HG02763 (cell line): Measurements from ENCODE around the gene TRIM59.
A peak's percentile ranks its signal among the peaks of the same experiment; 100 is the strongest.

Experiments
- ATAC-seq: cut with Tn5 transposase; IDR thresholded peaks from one replicate; pipeline ENCODE4 v1.9.1; 2021; ENCODE audit warnings: mild to moderate bottlenecking, moderate library complexity; ENCODE audit not compliant: unreplicated experiment

Gene TRIM59

DNA sequence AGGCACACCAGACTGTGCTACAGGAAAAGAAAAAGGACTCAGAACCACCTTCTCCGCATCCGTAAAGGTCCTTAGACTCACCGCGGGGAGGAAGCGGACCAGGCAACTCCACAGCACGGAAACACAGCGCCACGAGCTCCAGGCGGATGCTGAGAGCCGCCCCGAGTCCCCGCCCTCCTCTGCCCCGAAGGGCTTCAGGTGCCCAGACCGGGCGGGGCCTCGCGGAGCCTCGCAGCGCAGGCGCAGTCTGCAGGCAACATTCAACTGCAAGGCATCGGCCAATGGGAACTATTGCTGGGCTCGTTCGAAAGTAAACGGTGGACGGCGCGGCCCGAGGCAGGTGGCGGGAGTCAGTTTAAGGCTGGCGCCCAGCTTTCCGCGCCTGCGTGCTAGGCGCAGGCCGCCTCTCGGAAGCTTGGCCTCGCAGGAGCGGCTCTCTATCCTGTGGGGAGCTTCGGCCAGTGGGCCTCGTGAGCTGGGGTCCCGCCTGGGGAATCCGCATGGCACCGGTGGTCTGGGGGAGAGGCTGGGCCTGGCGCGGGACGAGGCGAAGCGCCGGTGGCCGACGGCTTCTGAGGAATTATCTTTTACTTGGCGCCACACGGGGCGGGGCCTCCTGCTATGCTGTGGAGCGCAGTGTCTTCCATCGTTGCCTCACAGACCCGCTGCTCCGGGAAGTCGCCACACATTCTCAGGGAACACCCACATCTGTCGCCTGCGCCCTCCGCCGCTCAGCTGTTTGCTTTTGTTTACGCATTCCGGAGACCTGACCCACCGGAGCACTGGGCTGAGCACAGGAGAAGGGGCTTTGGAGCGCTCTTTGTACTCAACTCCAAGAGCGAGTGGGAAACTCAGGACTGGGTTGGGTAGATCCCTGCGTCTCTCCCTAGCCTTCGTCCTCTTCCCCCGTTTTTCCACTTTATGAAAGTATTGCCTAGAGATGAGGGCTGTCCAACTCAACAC is at the start of gene TRIM59:
Gene TRIM59 (minus strand): TSS at position 151 of the 963 bp plus-strand sequence. CDS start 10,603 bp downstream, outside the sequence.
- ATAC-seq, result peak; percentile 95

- ATAC-seq, result no peak
Observed at GRCh38 chr3:160498202-160498601, 48.6 kb upstream of the TRIM59 start.

GRCh38 chr3:160490166-160490565 is 40.6 kb upstream of the TRIM59 start:
- no peak for ATAC-seq

DNA sequence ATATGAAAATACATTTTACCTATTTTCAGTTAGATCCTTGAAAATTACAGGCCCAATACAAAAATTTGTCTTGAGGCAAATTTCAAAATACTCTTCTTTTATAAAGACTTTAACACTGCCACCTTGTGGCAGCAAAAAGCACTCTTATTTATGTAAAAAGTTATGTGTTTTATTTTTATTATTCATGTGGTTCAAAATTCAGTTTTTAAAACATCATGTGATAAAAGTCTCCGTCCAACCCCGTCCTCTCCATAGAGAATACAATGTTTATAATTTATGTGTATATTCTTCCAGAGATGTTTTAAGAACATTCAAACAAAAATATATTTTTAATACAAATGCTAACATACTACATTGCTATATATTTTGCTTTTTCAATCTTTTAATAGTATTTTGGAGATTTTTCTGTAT is 36.9 kb upstream of the TRIM59 start:
- ATAC-seq, result no peak

- ATAC-seq, result no peak
Observed at GRCh38 chr3:160482796-160483195, 33.2 kb upstream of the TRIM59 start.

- no peak for ATAC-seq
Observed at GRCh38 chr3:160481856-160482255, 32.3 kb upstream of the TRIM59 start.

- no peak for ATAC-seq
Observed at GRCh38 chr3:160480931-160481330, 31.3 kb upstream of the TRIM59 start.

- ATAC-seq, result no peak
Observed at GRCh38 chr3:160479376-160479775, 29.8 kb upstream of the TRIM59 start.

GRCh38 chr3:160478338-160478737 is 28.8 kb upstream of the TRIM59 start:
- ATAC-seq, result no peak

DNA sequence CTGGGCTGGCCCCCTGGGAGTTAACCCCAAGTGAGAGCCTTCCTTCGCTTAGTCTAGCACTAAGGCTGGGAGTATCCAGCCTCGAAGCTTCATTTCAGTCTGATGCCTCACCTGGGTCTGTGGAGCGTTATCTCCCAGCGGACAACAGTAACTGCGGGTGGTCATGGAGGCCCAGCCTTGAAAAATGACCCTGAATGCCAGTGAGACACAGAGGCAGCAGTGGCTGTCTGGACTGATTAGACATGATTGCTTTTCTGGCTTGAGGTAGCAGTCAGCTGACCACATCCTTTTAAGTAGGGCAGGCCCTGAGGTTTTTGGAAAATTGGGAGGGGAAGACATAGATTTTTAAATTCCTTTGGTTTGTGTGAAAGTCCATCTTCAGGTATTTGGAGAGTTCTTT is 28.2 kb upstream of the TRIM59 start:
- ATAC-seq, result no peak

GRCh38 chr3:160475884-160476283 is 26.3 kb upstream of the TRIM59 start:
- no peak for ATAC-seq

DNA sequence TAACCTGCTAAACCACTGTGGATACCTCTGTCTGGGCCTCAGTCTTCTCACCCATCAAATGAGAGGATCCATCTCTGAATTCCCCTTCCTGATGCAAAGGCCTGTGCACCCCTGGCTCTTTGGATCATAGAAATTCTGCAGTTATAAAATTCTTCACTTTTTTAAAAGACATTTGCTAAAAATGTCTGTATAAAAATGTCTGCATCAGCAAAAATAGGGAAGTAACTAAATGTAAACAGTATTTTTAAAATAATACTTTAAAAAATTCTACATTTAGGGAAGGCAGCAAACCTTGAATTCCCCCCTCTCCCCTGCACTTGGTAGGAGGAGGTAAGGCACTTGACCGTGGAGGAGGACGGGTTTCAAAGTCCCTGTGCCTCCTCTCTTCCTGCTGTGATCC is 25.6 kb upstream of the TRIM59 start:
- no peak for ATAC-seq

- no peak for ATAC-seq
Observed at GRCh38 chr3:160474416-160474838, 24.8 kb upstream of the TRIM59 start.

DNA sequence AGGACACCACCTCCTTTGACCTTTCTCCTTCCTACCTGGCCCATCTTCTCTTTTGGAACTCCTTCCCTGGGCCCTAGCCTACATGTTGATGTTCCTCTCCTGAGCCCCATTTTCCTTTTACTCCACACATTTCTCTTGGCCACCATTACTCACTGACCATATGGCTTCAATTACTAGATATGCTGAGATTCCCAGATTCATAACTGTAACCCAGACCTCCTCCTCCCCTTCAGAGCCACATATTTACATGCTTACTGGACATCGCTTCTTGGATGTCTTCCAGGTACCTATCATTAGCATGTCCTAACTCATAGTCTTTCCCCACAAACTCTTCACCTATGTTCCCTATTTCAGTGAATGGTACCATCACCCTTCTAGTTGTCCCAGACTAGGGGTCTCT is 24.4 kb upstream of the TRIM59 start:
- no peak for ATAC-seq

DNA sequence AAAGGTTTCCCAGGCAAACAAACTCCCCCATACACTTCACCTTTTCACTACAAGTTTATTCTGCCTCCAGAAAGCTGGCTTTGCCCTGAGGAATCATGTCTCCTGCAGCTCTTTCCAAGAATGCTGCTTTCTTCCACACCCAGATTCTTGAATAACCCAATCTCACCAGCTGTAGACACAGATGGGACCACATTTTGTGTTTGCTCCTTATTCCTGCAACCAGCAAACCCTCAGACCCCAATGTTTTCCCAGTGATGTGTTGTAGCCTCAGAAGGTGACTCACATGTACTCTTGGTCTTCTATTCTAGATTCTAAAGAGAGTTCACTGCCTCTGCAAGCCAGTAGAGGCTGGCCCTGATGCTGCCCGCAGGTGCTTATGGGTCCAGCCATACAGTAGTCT is 23.6 kb upstream of the TRIM59 start:
- ATAC-seq, result no peak

DNA sequence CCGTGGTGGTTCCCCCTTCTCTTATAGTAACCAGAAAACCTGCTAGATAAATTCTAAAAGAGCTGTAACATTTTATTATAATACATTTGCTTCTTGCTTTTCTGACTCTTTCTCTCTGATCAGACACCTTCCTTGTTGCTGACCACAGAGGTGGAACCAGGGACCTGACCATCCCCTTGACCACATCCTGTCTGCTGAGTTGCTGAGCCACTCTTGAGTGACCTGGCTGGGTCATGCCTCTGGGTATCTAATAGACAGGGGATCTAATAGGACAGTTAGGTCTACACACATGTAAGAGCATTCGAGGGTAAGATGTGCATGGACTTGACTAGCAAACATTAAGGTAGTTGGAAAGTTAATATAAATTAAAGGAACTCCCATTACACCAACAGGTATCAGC is 22.8 kb upstream of the TRIM59 start:
- no peak for ATAC-seq

- ATAC-seq, result no peak
Observed at GRCh38 chr3:160471892-160472291, 22.3 kb upstream of the TRIM59 start.

DNA sequence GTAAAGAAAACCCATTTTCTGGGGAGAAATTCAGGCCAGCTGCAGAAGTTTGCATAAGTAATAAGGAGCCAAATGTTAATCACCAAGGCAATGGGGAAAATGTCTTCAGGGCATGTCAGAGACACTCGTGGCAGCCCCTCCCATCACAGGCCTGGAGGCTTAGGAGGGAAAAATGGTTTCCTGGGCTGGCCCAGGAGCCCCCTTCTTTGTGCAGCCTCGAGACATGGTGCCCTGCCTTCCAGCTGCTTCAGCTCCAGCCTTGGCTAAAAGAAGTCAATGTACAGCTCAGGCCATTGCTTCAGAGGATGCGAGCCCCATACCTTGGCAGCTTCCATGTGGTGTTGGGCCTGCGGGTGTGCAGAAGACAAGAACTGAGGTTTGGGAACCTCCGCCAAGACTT is 20.6 kb upstream of the TRIM59 start:
- ATAC-seq, result no peak

DNA sequence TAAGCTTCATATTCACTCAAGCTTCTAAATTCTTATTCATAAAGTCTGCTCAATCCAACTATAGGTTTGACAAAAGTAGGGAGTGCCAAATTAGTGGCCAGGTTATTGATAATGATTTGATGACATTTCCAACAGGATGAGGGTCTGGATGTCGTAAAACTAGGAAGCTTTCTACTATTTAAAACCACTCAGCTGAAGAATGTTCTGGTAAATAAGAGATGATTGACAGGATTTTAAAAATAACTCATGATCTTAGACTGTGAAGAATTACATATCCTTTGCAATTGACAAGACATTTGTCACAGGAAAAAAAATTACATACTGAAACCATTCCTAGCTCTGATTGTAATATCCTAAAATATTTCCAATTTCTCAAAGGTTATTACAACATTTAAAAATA is 15.4 kb upstream of the TRIM59 start:
- no peak for ATAC-seq

DNA sequence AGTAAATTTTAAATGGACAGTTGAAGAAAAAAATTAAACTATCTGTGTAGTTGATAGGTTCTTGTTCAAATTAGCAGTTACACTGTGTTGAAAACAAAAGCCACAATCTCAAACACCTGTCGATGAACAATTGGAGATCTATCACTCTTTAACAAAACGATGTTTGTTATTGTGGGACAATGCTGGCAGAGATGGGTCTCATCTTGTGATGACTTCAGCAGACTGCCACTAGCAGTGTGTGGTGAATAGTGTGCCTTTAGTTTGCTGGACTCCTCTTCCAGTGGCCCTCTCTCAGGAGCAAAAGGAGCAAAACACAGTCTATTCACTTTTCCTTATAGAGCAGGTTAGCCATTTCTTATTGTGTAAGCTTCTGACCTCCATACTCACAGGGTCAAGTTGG is 14.7 kb upstream of the TRIM59 start:
- ATAC-seq, result no peak

GRCh38 chr3:160460033-160460432 is 10.4 kb upstream of the TRIM59 start:
- no peak for ATAC-seq

DNA sequence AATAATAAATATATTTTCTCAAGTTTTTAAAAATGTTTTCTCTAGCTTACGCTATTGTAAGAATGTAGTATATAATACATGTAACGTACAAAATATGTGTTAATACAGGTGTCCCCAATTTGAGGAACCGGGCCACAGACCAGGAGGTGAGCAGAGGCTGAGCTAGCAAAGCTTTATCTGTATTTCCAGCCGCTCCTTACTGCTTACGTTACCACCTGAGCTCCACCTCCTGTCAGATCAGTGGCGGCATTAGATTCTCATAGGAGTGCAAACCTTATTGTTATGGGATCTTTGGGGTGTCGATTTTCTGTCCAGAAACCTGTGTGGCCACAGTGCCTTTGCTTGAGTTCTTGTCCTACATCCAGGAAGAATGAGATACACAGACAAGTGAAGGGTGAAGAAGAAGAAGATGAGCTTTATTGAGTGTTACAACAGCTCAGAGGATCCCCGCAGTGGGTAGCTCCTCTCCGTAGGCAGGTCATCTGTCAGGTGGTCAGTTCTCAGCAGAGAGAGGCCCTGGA is 9.9 kb upstream of the TRIM59 start:
- no peak for ATAC-seq
